ENCODE measurements around the gene SSR1. TPM values are rescaled to one million over a fixed set of nuclear protein-coding genes. Genes with fewer than 3 reads are reported as not detected.
"Not testable (repeated sequence)": the region's sequence is repeated elsewhere in the genome, so short reads cannot be mapped to it uniquely, and the experiment has no call there.

Gene SSR1
- total RNA-seq, 4 donors from 2014 or later = 26.6 to 65.7 (median 36.8) TPM

DNA sequence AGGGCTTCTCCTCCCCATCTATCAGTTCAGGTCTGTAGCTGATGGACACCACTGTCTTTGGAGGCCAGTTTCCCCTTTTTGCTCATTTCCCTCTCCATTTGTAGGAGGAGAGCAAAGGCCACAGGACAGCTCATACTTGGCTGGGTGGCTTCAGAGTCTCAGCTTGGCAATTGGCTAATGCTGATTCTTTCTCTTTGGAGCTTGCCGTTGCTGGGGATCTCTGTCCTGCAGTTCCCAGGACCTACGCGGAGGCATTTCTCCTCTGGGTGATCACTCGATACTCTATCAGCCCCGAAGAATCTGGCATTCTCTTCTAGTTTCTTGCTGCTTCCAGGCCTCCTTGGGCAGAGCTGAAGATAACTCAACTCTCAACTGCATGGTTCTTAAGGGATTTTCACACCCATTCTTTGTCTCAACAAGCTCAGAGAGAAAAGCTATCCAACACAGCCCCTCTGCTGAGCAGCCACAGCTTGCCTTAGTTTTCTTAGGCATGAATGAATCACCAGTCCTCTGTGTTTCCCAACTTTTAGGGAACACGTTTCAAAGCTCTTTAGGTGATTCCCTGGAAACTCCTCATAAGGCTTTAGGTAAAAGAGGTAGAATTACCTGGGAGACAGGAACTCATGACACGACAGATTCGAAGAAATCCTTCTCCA, 19.2 kb upstream of the SSR1 start:
- no peaks in the 10 kb centered on the region for H3K27me3 ChIP-seq
- no peak for DNase-seq
- no peak overlapping the region for H3K27ac ChIP-seq
- no peaks in the 10 kb centered on the region for H3K4me1 ChIP-seq
- no peaks in the 10 kb centered on the region for H3K9me3 ChIP-seq
- H3K4me3 ChIP-seq = no peak overlapping the region
- no peak for TF ChIP-seq POLR2A (IDR thresholded peaks at IDR 0.05)
- TF ChIP-seq, protein P1, sequence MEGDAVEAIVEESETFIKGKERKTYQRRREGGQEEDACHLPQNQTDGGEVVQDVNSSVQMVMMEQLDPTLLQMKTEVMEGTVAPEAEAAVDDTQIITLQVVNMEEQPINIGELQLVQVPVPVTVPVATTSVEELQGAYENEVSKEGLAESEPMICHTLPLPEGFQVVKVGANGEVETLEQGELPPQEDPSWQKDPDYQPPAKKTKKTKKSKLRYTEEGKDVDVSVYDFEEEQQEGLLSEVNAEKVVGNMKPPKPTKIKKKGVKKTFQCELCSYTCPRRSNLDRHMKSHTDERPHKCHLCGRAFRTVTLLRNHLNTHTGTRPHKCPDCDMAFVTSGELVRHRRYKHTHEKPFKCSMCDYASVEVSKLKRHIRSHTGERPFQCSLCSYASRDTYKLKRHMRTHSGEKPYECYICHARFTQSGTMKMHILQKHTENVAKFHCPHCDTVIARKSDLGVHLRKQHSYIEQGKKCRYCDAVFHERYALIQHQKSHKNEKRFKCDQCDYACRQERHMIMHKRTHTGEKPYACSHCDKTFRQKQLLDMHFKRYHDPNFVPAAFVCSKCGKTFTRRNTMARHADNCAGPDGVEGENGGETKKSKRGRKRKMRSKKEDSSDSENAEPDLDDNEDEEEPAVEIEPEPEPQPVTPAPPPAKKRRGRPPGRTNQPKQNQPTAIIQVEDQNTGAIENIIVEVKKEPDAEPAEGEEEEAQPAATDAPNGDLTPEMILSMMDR (IDR thresholded peaks at IDR 0.05) = no peak
- H3K36me3 ChIP-seq = no peaks in the 10 kb centered on the region

DNA sequence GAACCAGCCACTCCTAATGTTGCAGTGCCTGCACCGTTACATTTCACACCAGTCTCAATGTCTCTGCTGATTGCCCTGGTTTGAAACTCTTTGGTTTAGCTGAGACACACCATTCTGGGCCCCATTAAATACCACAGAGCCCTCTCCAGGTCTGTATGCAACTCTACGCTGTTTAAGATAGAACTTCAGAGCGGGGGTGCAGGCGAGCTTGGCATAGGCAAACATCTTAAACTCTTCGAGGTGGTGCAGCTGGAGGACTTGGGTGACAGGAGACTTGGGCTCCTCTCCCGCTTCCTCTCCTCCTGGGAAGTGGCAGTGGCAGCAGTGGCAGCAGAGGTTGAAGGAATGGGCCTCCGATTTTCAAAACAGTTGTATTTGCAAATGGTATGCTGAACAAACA, 18.5 kb upstream of the SSR1 start:
- Histone ChIP-seq H3K4me3 (no peak overlapping the region), H3K36me3 (no peaks in the 10 kb centered on the region), H3K4me1 (no peaks in the 10 kb centered on the region), H3K9me3 (no peaks in the 10 kb centered on the region), H3K27me3 (no peaks in the 10 kb centered on the region), H3K27ac (no peak overlapping the region)
- no peak for TF ChIP-seq POLR2A (IDR thresholded peaks at IDR 0.05)
- TF ChIP-seq, protein P1 (IDR thresholded peaks at IDR 0.05) = no peak
- DNase-seq = no peak

DNA sequence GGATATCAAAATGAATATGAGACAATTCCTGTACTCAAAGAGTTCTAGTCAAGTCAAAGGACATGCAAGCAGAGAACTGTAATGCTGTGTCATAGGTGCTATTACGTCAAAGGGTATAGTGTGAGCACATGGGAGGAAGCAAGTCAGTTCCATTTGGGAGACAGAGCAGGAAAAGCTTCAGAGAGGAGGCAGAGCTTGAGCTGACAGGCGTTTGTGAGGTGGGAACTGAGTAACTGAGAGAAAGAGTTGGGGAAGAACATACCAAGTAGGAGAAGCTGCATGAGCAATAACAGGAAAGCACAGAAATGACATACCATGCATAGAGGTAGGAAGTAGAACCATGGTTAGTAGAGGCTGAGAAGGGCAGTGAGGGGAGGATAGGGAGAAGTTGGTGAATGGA, 15.2 kb upstream of the SSR1 start:
- no peaks in the 10 kb centered on the region for H3K36me3 ChIP-seq
- TF ChIP-seq POLR2A (IDR thresholded peaks at IDR 0.05) = no peak
- TF ChIP-seq, protein P1 (IDR thresholded peaks at IDR 0.05) = no peak
- H3K4me1 ChIP-seq = no peaks in the 10 kb centered on the region
- H3K27ac ChIP-seq = no peak overlapping the region
- H3K9me3 ChIP-seq = no peaks in the 10 kb centered on the region
- no peaks in the 10 kb centered on the region for H3K27me3 ChIP-seq
- H3K4me3 ChIP-seq = no peak overlapping the region
- DNase-seq = no peak

DNA sequence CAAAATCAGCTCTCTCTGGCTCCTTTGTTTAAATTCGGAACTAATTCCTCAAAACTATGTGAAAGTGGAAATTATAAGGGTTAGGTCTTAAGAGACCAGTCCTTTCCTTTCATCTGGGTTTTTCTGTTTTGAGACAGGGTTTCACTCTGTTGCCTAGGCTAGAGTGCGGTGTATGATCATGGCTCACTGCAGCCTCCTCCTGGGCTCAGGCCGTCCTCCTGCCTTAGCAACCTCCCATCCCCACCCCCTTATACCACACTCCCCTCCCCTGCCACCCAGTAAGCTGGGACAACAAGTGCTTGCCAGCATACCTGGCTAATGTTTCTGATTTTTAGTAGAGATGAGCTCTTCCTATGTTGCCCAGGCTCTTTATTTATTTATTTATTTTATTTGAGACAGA, 12.8 kb upstream of the SSR1 start:
- Histone ChIP-seq H3K9me3 (no peaks in the 10 kb centered on the region), H3K27ac (no peak overlapping the region), H3K27me3 (no peaks in the 10 kb centered on the region), H3K4me3 (no peak overlapping the region), H3K36me3 (no peaks in the 10 kb centered on the region), H3K4me1 (no peaks in the 10 kb centered on the region)
- no peak for DNase-seq
- TF ChIP-seq, protein P1 (IDR thresholded peaks at IDR 0.05) = no peak
- TF ChIP-seq POLR2A (IDR thresholded peaks at IDR 0.05) = no peak

DNA sequence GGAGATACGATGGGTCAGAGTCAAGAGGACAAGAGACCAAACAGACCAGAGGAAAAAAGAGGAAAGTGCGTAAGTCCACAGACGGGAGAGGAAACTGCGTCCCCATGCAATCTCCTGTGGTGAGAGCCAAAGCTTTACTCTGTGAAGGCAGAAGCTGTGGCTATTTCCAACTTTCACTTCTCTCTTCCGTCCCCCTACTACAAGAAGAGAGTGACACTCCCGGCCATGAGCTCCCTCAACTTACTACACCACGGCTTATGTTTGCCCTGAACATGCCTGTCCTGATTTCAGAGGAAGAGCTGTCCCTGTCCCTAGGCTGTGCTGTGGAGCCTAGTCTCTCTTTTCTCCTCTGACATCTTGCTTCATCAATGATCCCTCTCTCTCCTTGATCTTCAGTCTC, 11.5 kb upstream of the SSR1 start:
- Histone ChIP-seq H3K4me3 (no peak overlapping the region), H3K27ac (no peak overlapping the region), H3K9me3 (no peaks in the 10 kb centered on the region), H3K27me3 (no peaks in the 10 kb centered on the region), H3K4me1 (no peaks in the 10 kb centered on the region), H3K36me3 (no peaks in the 10 kb centered on the region)
- no peak for TF ChIP-seq POLR2A (IDR thresholded peaks at IDR 0.05)
- TF ChIP-seq, protein P1 (IDR thresholded peaks at IDR 0.05) = no peak
- peak in 2 of 3 donors; percentile 43 to 58 for DNase-seq

DNA sequence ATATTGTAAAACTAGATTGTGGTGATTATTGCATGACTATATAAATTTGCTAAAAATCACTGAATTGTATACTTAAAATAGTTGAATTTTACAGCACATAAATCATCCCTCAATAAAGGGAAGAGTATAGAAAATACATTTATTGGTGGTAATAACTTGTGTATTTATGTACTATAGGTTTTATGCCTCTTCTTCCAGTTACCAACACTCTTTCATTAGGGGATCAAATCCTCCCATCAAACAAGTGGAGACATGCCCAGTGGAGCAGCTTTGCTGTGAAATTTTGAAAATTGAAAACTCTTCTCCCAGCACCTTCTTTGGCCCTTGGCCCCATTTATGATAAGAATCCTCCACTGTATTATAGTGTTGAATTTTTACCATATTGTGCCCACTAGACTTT, 10.1 kb upstream of the SSR1 start:
- Histone ChIP-seq H3K4me3 (no peak overlapping the region), H3K27ac (no peak overlapping the region), H3K4me1 (no peaks in the 10 kb centered on the region), H3K9me3 (no peaks in the 10 kb centered on the region), H3K27me3 (no peaks in the 10 kb centered on the region), H3K36me3 (no peaks in the 10 kb centered on the region)
- TF ChIP-seq POLR2A (IDR thresholded peaks at IDR 0.05) = no peak
- TF ChIP-seq, protein P1 (IDR thresholded peaks at IDR 0.05) = no peak
- DNase-seq = no peak

DNA sequence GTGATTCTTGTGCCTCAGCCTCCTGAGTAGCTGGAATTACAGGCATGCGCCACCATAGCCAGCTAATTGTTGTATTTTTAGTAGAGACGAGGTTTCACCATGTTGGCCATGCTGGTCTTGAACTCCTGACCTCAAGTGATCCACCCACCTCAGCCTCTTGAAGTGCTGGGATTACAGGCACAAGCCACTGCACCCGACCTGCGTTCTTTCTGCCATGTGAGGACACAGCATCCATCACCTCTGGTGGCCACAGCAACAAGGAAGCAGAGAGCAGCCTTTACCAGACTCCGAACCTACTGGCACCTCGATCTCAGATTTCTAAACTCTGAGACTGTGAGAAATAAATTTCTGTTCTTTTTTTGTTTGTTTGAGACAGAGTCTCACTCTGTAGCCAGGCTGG, 8.9 kb upstream of the SSR1 start:
- H3K4me3 ChIP-seq, DNase-seq, H3K27ac ChIP-seq, H3K36me3 ChIP-seq, H3K4me1 ChIP-seq, H3K27me3 ChIP-seq, H3K9me3 ChIP-seq: not testable (repeated sequence)

DNA sequence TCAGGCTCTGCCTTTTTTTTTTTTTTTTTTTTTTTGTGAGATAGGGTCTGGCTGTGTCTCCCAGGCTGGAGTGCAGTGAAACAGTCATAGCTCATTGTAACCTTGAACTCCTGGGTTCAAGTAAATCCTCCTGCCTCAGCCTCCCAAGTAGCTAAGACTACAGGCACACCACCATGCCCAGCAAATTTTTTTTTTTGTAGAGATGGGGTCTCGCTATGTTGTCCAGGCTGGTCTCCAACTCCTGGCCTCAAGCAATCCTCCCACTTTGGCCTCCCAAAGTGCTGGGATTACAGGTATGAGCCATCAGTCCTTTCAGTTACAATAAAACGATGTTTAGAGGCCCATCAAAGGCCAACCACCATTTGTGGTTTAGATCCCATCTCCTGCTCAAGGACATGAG, 6.4 kb upstream of the SSR1 start:
- not testable (repeated sequence) for H3K4me3 ChIP-seq, H3K36me3 ChIP-seq, H3K27ac ChIP-seq, H3K9me3 ChIP-seq, DNase-seq, H3K4me1 ChIP-seq, H3K27me3 ChIP-seq

Measured in Peyer's patch (tissue), 4 donors.